Prostate gland (tissue), 2 donors: ENCODE results near the gene ZCCHC7. TPM values are rescaled to one million over a fixed set of nuclear protein-coding genes. Genes with fewer than 3 reads are reported as not detected.

Source experiments
- DNase-seq: peaks from one replicate; pipeline ENCODE4 v3.0.0-alpha.2; 2019; ENCODE audit warnings: low spot score
- H3K27ac ChIP-seq, 2 donors: fragments of 200-600 bp; sonication (generic); 2 replicates each; pipeline ENCODE4 v1.5.1; 2017 to 2019
- H3K27me3 ChIP-seq: fragments of 200-600 bp; sonication (generic); replicated peaks from 2 replicates; pipeline ENCODE4 v1.5.1; 2019; ENCODE audit not compliant: insufficient read depth
- H3K36me3 ChIP-seq, 2 donors: fragments of 200-600 bp; sonication (generic); 1 replicate in 1 of 2; 2 replicates in 1 of 2; pipeline versions ENCODE4 v1.5.1 to v1.8.1; 2017 to 2019
- H3K4me1 ChIP-seq: fragments of 200-600 bp; sonication (generic); replicated peaks from 2 replicates; pipeline ENCODE4 v1.5.1; 2019
- H3K4me3 ChIP-seq, 2 donors: fragments of 200-600 bp; sonication (generic); 2 replicates each; pipeline ENCODE4 v1.5.1; 2017 to 2019
- H3K9me3 ChIP-seq: fragments of 200-600 bp; sonication (generic); 2 replicates; pipeline ENCODE4 v1.5.1; 2017
- CTCF ChIP-seq, 4 experiments: fragments of 200-600 bp in 2 of 4; fragments of 450-650 bp in 2 of 4; sonication (generic) in 2 of 4; IDR thresholded peaks; 1 replicate in 3 of 4; 2 replicates in 1 of 4; pipeline ENCODE4 v1.5.1; 2016 to 2019; ENCODE audit warnings: antibody characterized with exemption in 4 of 4, mild to moderate bottlenecking in 2 of 4, moderate library complexity in 2 of 4
- POLR2A ChIP-seq: fragments of 450-650 bp; IDR thresholded peaks from one replicate; pipeline ENCODE4 v1.6.1; 2016; ENCODE audit warnings: antibody characterized with exemption, mild to moderate bottlenecking
- POLR2AphosphoS5 ChIP-seq: sonication (generic); formaldehyde crosslinking; IDR thresholded peaks from one replicate; pipeline ENCODE4 v1.6.1; 2017; ENCODE audit warnings: antibody characterized with exemption
- WGBS: methylation state at CpG from one replicate; pipeline ENCODE4 v1.1.5; 2018; 5-methylcytosine and 5-hydroxymethylcytosine counted together
- intact Hi-C: fragments of 100-400 bp; cut with DNase I; formaldehyde crosslinking; loops from one replicate; pipeline ENCODE4 v1.14.2; 2022
- total RNA-seq, 2 donors: library from RNA; depleted of rRNA; stranded (reverse); fragments of >200 nt; gene quantifications; one replicate each; pipeline ENCODE4 v1.1.0, GENCODE V29; 2016

The ZCCHC7 gene
- total RNA-seq, 2 donors from 2014 or later: 12.7 to 14.2 TPM

- H3K4me3 ChIP-seq: no peak overlapping the region
- no peaks in the 10 kb centered on the region for H3K36me3 ChIP-seq
- no peak for DNase-seq
- no peaks in the 10 kb centered on the region for H3K9me3 ChIP-seq
- H3K27me3 ChIP-seq: no peaks in the 10 kb centered on the region
- no peak for TF ChIP-seq CTCF (IDR thresholded peaks at IDR 0.05)
- no peak for TF ChIP-seq POLR2A
- no peak for TF ChIP-seq POLR2AphosphoS5
- intact Hi-C loops: no loop called here
- H3K27ac ChIP-seq: no peak overlapping the region
- WGBS: 87% methylated on average over 4 of the region's 4 CpGs
- no peaks in the 10 kb centered on the region for H3K4me1 ChIP-seq
These were observed 23.7 kb upstream of the ZCCHC7 start for GRCh38 chr9:37096628-37097027.

- TF ChIP-seq POLR2A: no peak
- TF ChIP-seq POLR2AphosphoS5: no peak
- Histone ChIP-seq H3K27ac (no peak overlapping the region), H3K4me1 (no peaks in the 10 kb centered on the region), H3K27me3 (no peaks in the 10 kb centered on the region), H3K9me3 (no peaks in the 10 kb centered on the region), H3K36me3 (no peaks in the 10 kb centered on the region), H3K4me3 (no peak overlapping the region)
- no peak for DNase-seq
- WGBS: 95% methylated on average over 1 of the region's 1 CpG
- intact Hi-C loops: no loop called here
These were observed 23.1 kb upstream of the ZCCHC7 start for GRCh38 chr9:37097294-37097693.

GRCh38 chr9:37100327-37100726, 20.0 kb upstream of the ZCCHC7 start:
- Histone ChIP-seq H3K36me3 (no peaks in the 10 kb centered on the region), H3K27ac (no peak overlapping the region), H3K9me3 (no peaks in the 10 kb centered on the region), H3K4me3 (no peak overlapping the region), H3K27me3 (no peaks in the 10 kb centered on the region), H3K4me1 (no peaks in the 10 kb centered on the region)
- 42% methylated on average over 2 of the region's 2 CpGs for WGBS
- DNase-seq: no peak
- TF ChIP-seq POLR2A: no peak
- TF ChIP-seq CTCF (IDR thresholded peaks at IDR 0.05): no peak
- no peak for TF ChIP-seq POLR2AphosphoS5
- intact Hi-C loops: no loop called here

GRCh38 chr9:37100741-37101140, 19.6 kb upstream of the ZCCHC7 start:
- TF ChIP-seq POLR2A (no peak), POLR2AphosphoS5 (no peak), CTCF (IDR thresholded peaks at IDR 0.05) (no peak)
- intact Hi-C loops: no loop called here
- no peak for DNase-seq
- Histone ChIP-seq H3K4me1 (no peaks in the 10 kb centered on the region), H3K4me3 (no peak overlapping the region), H3K27me3 (no peaks in the 10 kb centered on the region), H3K36me3 (no peaks in the 10 kb centered on the region), H3K27ac (no peak overlapping the region), H3K9me3 (no peaks in the 10 kb centered on the region)
- WGBS: 91% methylated on average over 2 of the region's 2 CpGs

- Histone ChIP-seq H3K9me3 (no peaks in the 10 kb centered on the region), H3K4me1 (no peaks in the 10 kb centered on the region), H3K27ac (no peak overlapping the region), H3K36me3 (no peaks in the 10 kb centered on the region), H3K4me3 (no peak overlapping the region), H3K27me3 (no peaks in the 10 kb centered on the region)
- intact Hi-C loops: no loop called here
- DNase-seq: peak; percentile 32
- WGBS: 18% methylated on average over 3 of the region's 3 CpGs
- TF ChIP-seq POLR2AphosphoS5: peak; percentile 56
- no peak for TF ChIP-seq POLR2A
These were observed 17.9 kb upstream of the ZCCHC7 start for GRCh38 chr9:37102486-37102885.

- H3K27me3 ChIP-seq: no peaks in the 10 kb centered on the region
- H3K36me3 ChIP-seq: no peaks in the 10 kb centered on the region
- H3K9me3 ChIP-seq: no peaks in the 10 kb centered on the region
- intact Hi-C loops: no loop called here
- TF ChIP-seq CTCF (IDR thresholded peaks at IDR 0.05) (no peak), POLR2AphosphoS5 (no peak), POLR2A (no peak)
- no peak overlapping the region for H3K4me3 ChIP-seq
- no peaks in the 10 kb centered on the region for H3K4me1 ChIP-seq
- DNase-seq: no peak
- H3K27ac ChIP-seq: no peak overlapping the region
These were observed 16.0 kb upstream of the ZCCHC7 start for GRCh38 chr9:37104183-37104889.
